SK-N-SH (cell line): ENCODE data around the gene ADGB.

Source experiments
- CHD2 ChIP-seq: fragments of 150-350 bp; IDR thresholded peaks from 2 replicates; pipeline ENCODE4 v1.6.1; 2018; ENCODE audit warnings: low read length; ENCODE audit not compliant: partially characterized antibody
- EP300 ChIP-seq, 2 experiments: IDR thresholded peaks; 2 replicates each; pipeline versions ENCODE4 v1.4.0 to v1.6.1; 2012; ENCODE audit warnings: borderline replicate concordance in 1 of 2, low read depth in 1 of 2, low read length in 1 of 2
- EZH2phosphoT487 ChIP-seq: fragments of 200-600 bp; sonication (generic); IDR thresholded peaks from 2 replicates; pipeline ENCODE4 v1.6.1; 2017; ENCODE audit warnings: low read depth, mixed run types, mild to moderate bottlenecking, antibody characterized with exemption, moderate library complexity, borderline replicate concordance
- FOXM1 ChIP-seq: IDR thresholded peaks from 2 replicates; pipeline ENCODE4 v1.4.0; 2012; ENCODE audit warnings: low read depth, mild to moderate bottlenecking
- MAX ChIP-seq: IDR thresholded peaks from 2 replicates; pipeline ENCODE4 v1.4.0; 2012; ENCODE audit warnings: low read depth
- POLR2AphosphoS5 ChIP-seq: IDR thresholded peaks from 2 replicates; pipeline ENCODE4 v1.6.1; 2012; ENCODE audit warnings: low read depth, low read length
- RCOR1 ChIP-seq: fragments of 150-350 bp; IDR thresholded peaks from 2 replicates; pipeline ENCODE4 v1.6.1; 2017; ENCODE audit warnings: antibody characterized with exemption, low read length
- SMC3 ChIP-seq: IDR thresholded peaks from 2 replicates; pipeline ENCODE4 v1.6.1; 2012; ENCODE audit warnings: low read depth, low read length, improper control_type of control experiment
- TCF12 ChIP-seq: IDR thresholded peaks from 2 replicates; pipeline ENCODE4 v1.4.0; 2012
- YY1 ChIP-seq: IDR thresholded peaks from 2 replicates; pipeline ENCODE4 v1.4.0; 2012; ENCODE audit warnings: low read depth, mild to moderate bottlenecking
- TF ChIP-seq, protein P1 (sequence below): fragments of 200-600 bp; sonication (generic); IDR thresholded peaks from 2 replicates; pipeline ENCODE4 v1.6.1; 2017; ENCODE audit warnings: antibody characterized with exemption, mild to moderate bottlenecking, moderate library complexity
- TF ChIP-seq, protein P2 (sequence below): IDR thresholded peaks from 2 replicates; pipeline ENCODE4 v1.4.0; 2012; ENCODE audit warnings: low read depth, borderline replicate concordance

GRCh38 chr6:146785001-146785585 is 186.3 kb downstream of the ADGB start:
- no peak for TF ChIP-seq YY1
- TF ChIP-seq, protein P1, sequence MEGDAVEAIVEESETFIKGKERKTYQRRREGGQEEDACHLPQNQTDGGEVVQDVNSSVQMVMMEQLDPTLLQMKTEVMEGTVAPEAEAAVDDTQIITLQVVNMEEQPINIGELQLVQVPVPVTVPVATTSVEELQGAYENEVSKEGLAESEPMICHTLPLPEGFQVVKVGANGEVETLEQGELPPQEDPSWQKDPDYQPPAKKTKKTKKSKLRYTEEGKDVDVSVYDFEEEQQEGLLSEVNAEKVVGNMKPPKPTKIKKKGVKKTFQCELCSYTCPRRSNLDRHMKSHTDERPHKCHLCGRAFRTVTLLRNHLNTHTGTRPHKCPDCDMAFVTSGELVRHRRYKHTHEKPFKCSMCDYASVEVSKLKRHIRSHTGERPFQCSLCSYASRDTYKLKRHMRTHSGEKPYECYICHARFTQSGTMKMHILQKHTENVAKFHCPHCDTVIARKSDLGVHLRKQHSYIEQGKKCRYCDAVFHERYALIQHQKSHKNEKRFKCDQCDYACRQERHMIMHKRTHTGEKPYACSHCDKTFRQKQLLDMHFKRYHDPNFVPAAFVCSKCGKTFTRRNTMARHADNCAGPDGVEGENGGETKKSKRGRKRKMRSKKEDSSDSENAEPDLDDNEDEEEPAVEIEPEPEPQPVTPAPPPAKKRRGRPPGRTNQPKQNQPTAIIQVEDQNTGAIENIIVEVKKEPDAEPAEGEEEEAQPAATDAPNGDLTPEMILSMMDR: peak; percentile 68
- no peak for TF ChIP-seq EP300 (IDR thresholded peaks at IDR 0.05; ENCODE audit: borderline replicate concordance in 1 of 2, low read depth in 1 of 2, low read length in 1 of 2)
- no peak for TF ChIP-seq FOXM1
- TF ChIP-seq POLR2AphosphoS5: no peak
- TF ChIP-seq CHD2: no peak
- TF ChIP-seq TCF12: no peak
- no peak for TF ChIP-seq MAX
- peak; percentile 33; the same call in 1 of the 2 replicates for TF ChIP-seq SMC3
- TF ChIP-seq RCOR1: no peak
- TF ChIP-seq, protein P2, sequence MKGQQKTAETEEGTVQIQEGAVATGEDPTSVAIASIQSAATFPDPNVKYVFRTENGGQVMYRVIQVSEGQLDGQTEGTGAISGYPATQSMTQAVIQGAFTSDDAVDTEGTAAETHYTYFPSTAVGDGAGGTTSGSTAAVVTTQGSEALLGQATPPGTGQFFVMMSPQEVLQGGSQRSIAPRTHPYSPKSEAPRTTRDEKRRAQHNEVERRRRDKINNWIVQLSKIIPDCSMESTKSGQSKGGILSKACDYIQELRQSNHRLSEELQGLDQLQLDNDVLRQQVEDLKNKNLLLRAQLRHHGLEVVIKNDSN: no peak
- no peak for TF ChIP-seq EZH2phosphoT487
